PFSK-1 (cell line): ENCODE measurements around the gene CEP120.

Source experiments
- FOXP2 ChIP-seq: optimal IDR thresholded peaks from 2 replicates; pipeline ENCODE3; 2011; ENCODE audit warnings: borderline replicate concordance, control low read depth, inconsistent platforms; ENCODE audit not compliant: insufficient read depth; ENCODE audit errors: extremely low read length, extremely low read depth
- POLR2AphosphoS5 ChIP-seq: IDR thresholded peaks from 2 replicates; pipeline ENCODE4 v1.6.1; 2012; ENCODE audit warnings: low read depth, mild to moderate bottlenecking, control low read depth, low read length, moderate library complexity
- REST ChIP-seq, 2 experiments: IDR thresholded peaks; 2 replicates each; pipeline versions ENCODE4 v1.6.1 to v1.8.0; 2011 to 2012; ENCODE audit warnings: low read depth in 2 of 2, low read length in 2 of 2, control low read depth in 1 of 2, inconsistent platforms in 1 of 2, mild to moderate bottlenecking in 1 of 2, moderate library complexity in 1 of 2; ENCODE audit not compliant: insufficient read depth in 1 of 2
- SIN3A ChIP-seq: IDR thresholded peaks from 2 replicates; pipeline ENCODE4 v1.6.1; 2012; ENCODE audit warnings: mild to moderate bottlenecking, low read length, moderate library complexity, borderline replicate concordance; ENCODE audit not compliant: insufficient read depth
- TAF1 ChIP-seq: IDR thresholded peaks from 2 replicates; pipeline ENCODE4 v1.6.1; 2012; ENCODE audit warnings: low read length, control low read depth, borderline replicate concordance; ENCODE audit not compliant: insufficient read depth

GRCh38 chr5:123429993-123430392 lies 6.8 kb upstream of the CEP120 start:
- TF ChIP-seq TAF1 (no peak), POLR2AphosphoS5 (no peak), FOXP2 (no peak), REST (IDR thresholded peaks at IDR 0.05; ENCODE audit: insufficient read depth in 1 of 2, low read depth in 2 of 2, low read length in 2 of 2) (no peak), SIN3A (no peak)
